Measurements from ENCODE around the gene STK10.

Gene STK10

DNA sequence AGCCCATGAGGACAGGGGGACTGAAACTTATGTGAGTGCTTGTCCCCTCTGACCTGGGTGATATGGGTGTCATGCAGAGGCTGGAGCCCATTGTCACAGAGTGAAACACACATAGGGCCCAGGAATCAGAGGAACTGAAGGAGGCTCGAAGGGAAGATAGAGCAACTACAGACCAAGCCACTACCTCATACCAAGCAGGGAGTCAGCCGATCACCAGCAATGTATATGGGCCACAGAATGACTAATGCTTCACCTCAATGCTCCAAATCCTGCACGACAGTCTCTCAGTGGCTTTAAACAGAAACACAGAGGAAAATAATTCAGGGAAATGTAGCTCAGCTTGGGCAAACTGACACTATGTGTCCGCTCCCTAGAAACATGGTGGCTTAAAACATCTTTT is 172.7 kb downstream of the STK10 start:
- Histone ChIP-seq H3K4me3 (replicated peaks; ENCODE audit: insufficient read depth, low read length) (no peak overlapping the region), H3K27me3 (ENCODE audit: insufficient read depth, poor library complexity, severe bottlenecking) (no peaks in the 10 kb centered on the region), H3K27ac (replicated peaks) (no peak overlapping the region)
- no peak for DNase-seq (ENCODE audit: low read depth in 1 of 2, low spot score in 1 of 2)
- TF ChIP-seq GABPA (IDR thresholded peaks at IDR 0.05; ENCODE audit: low read depth) (no peak), SPI1 (IDR thresholded peaks at IDR 0.05; ENCODE audit: borderline replicate concordance, low read depth) (no peak), POLR2AphosphoS5 (IDR thresholded peaks at IDR 0.05; ENCODE audit: low read depth) (no peak)
- TF ChIP-seq, protein P1, sequence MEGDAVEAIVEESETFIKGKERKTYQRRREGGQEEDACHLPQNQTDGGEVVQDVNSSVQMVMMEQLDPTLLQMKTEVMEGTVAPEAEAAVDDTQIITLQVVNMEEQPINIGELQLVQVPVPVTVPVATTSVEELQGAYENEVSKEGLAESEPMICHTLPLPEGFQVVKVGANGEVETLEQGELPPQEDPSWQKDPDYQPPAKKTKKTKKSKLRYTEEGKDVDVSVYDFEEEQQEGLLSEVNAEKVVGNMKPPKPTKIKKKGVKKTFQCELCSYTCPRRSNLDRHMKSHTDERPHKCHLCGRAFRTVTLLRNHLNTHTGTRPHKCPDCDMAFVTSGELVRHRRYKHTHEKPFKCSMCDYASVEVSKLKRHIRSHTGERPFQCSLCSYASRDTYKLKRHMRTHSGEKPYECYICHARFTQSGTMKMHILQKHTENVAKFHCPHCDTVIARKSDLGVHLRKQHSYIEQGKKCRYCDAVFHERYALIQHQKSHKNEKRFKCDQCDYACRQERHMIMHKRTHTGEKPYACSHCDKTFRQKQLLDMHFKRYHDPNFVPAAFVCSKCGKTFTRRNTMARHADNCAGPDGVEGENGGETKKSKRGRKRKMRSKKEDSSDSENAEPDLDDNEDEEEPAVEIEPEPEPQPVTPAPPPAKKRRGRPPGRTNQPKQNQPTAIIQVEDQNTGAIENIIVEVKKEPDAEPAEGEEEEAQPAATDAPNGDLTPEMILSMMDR (IDR thresholded peaks at IDR 0.05; ENCODE audit: insufficient read depth, low read length): no peak
- TF ChIP-seq, protein P2, sequence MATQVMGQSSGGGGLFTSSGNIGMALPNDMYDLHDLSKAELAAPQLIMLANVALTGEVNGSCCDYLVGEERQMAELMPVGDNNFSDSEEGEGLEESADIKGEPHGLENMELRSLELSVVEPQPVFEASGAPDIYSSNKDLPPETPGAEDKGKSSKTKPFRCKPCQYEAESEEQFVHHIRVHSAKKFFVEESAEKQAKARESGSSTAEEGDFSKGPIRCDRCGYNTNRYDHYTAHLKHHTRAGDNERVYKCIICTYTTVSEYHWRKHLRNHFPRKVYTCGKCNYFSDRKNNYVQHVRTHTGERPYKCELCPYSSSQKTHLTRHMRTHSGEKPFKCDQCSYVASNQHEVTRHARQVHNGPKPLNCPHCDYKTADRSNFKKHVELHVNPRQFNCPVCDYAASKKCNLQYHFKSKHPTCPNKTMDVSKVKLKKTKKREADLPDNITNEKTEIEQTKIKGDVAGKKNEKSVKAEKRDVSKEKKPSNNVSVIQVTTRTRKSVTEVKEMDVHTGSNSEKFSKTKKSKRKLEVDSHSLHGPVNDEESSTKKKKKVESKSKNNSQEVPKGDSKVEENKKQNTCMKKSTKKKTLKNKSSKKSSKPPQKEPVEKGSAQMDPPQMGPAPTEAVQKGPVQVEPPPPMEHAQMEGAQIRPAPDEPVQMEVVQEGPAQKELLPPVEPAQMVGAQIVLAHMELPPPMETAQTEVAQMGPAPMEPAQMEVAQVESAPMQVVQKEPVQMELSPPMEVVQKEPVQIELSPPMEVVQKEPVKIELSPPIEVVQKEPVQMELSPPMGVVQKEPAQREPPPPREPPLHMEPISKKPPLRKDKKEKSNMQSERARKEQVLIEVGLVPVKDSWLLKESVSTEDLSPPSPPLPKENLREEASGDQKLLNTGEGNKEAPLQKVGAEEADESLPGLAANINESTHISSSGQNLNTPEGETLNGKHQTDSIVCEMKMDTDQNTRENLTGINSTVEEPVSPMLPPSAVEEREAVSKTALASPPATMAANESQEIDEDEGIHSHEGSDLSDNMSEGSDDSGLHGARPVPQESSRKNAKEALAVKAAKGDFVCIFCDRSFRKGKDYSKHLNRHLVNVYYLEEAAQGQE (IDR thresholded peaks at IDR 0.05; ENCODE audit: insufficient replicate concordance, low read depth): no peak

DNA sequence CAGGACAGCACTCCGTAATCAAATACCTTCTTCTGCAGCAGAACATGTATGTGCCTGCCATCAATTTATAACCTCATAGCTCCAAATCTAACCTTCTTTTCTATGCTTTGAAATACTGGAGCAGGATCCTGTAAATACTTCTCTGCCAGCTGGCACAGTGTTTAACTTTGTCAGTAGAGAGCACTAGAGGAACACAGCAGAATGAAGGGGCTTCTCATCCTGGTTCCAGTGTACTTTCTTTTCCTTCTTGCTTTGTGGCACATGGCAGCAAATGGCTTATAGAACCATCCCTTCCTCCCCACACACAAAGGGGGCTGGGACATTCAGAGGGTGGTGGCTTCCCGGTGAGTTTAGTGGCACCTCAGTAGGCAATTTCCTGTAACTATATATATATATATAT is 177.7 kb downstream of the STK10 start:
- Histone ChIP-seq H3K27ac (replicated peaks) (no peak overlapping the region), H3K27me3 (ENCODE audit: insufficient read depth, poor library complexity, severe bottlenecking) (no peaks in the 10 kb centered on the region), H3K4me3 (replicated peaks; ENCODE audit: insufficient read depth, low read length) (no peak overlapping the region)
- DNase-seq (ENCODE audit: low read depth in 1 of 2, low spot score in 1 of 2): no peak
- TF ChIP-seq GABPA (IDR thresholded peaks at IDR 0.05; ENCODE audit: low read depth) (no peak), POLR2AphosphoS5 (IDR thresholded peaks at IDR 0.05; ENCODE audit: low read depth) (no peak), SPI1 (IDR thresholded peaks at IDR 0.05; ENCODE audit: borderline replicate concordance, low read depth) (no peak)
- TF ChIP-seq, protein P2 (IDR thresholded peaks at IDR 0.05; ENCODE audit: insufficient replicate concordance, low read depth): no peak
- TF ChIP-seq, protein P1 (IDR thresholded peaks at IDR 0.05; ENCODE audit: insufficient read depth, low read length): no peak

DNA sequence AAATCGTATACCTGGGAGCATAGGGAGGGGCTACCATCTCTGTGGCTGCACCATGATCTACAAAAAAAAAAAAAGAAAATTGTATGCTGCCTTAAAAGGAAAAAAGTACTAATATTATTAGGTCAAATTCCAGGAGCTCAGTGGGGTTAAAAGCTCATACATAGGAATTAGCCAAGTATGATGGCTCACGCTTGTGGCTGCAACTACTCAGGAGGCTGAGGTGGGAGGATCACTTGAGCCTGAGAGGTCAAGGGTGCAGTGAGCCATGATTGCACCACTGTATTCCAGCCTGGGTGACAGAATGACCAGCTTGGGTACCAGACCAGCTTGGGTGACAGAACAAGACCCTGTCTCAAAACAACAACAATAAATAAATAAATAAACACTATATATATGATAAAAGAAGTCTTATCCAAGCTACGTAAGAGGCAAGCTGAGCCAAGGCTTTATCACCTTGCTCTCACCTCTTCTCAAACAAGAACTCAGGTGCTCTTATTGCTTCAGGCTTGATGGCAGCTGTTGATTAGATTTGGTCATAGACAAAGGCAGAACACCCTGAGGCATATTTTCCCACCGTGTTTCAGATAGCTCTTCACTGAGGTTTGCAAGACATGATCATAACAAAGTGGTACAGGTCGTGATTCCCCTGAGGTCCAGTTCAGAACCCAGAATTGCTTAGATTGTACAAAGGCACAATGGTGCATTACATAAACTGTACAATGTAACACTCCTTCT is 178.3 kb downstream of the STK10 start:
- Histone ChIP-seq H3K27me3 (ENCODE audit: insufficient read depth, poor library complexity, severe bottlenecking) (no peaks in the 10 kb centered on the region), H3K27ac (replicated peaks) (no peak overlapping the region), H3K4me3 (replicated peaks; ENCODE audit: insufficient read depth, low read length) (no peak overlapping the region)
- DNase-seq (ENCODE audit: low read depth in 1 of 2, low spot score in 1 of 2): no peak
- TF ChIP-seq SPI1 (IDR thresholded peaks at IDR 0.05; ENCODE audit: borderline replicate concordance, low read depth) (no peak), GABPA (IDR thresholded peaks at IDR 0.05; ENCODE audit: low read depth) (no peak), POLR2AphosphoS5 (IDR thresholded peaks at IDR 0.05; ENCODE audit: low read depth) (no peak)
- TF ChIP-seq, protein P1 (IDR thresholded peaks at IDR 0.05; ENCODE audit: insufficient read depth, low read length): no peak
- TF ChIP-seq, protein P2 (IDR thresholded peaks at IDR 0.05; ENCODE audit: insufficient replicate concordance, low read depth): no peak
